ENCODE measurements around the gene KIF1A. TPM values are rescaled to one million over a fixed set of nuclear protein-coding genes. Genes with fewer than 3 reads are reported as not detected.

The KIF1A gene
- total RNA-seq, 4 donors from 2014 or later, result 1.2 to 6.9 (median 4.1) TPM

DNA sequence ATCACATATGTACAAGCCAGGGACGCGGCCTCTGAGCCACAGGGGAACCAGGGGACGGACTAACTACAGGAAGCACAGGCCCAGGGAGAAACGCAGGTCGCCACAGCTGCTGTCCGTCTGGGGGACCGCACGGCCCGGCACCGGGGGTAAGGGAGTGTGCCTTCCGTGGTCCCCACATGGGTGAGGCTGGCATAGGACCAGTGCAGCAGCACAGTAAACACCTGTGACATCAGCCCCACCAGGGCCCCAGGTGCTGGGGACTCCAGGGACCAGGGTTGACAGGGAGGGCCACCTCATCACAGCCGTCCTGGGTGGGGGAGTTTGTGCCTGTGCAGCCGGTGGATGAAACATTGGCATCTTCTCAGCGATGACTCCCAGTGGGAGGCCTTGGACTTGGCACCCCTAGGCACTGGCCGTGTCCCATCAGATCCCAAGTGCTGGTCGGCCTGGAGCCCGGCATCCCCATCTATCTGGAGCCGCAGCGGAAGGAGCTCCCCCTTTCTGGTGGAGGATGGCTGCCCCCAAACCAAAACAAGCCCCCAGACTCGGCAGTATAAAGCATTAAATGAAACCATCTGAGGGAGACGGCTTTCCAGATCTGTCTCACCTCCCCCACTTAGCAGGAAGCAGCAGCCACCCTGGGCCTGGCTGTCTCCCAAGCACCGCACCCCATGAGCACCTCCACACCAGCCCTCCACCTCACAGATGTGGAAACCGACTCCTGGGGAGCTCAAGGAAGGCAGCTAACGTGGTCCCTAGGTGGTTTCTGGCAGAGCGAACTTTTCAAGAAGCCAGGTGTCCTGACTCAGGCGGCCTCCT is 105.9 kb downstream of the KIF1A start:
- intact Hi-C loops (cut with DNase I), result no loop called here
- no peaks in the 10 kb centered on the region for H3K36me3 ChIP-seq
- H3K9me3 ChIP-seq, result no peaks in the 10 kb centered on the region
- DNase-seq, result no peak
- no peak overlapping the region for H3K27ac ChIP-seq
- H3K4me1 ChIP-seq, result no peaks in the 10 kb centered on the region
- WGBS, 2 donors, result 79 to 83% methylated on average over 10 to 21 of the region's 26 CpGs
- H3K4me3 ChIP-seq (replicated peaks in 1 of 3), result no peak overlapping the region
- TF ChIP-seq, protein P1, sequence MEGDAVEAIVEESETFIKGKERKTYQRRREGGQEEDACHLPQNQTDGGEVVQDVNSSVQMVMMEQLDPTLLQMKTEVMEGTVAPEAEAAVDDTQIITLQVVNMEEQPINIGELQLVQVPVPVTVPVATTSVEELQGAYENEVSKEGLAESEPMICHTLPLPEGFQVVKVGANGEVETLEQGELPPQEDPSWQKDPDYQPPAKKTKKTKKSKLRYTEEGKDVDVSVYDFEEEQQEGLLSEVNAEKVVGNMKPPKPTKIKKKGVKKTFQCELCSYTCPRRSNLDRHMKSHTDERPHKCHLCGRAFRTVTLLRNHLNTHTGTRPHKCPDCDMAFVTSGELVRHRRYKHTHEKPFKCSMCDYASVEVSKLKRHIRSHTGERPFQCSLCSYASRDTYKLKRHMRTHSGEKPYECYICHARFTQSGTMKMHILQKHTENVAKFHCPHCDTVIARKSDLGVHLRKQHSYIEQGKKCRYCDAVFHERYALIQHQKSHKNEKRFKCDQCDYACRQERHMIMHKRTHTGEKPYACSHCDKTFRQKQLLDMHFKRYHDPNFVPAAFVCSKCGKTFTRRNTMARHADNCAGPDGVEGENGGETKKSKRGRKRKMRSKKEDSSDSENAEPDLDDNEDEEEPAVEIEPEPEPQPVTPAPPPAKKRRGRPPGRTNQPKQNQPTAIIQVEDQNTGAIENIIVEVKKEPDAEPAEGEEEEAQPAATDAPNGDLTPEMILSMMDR (IDR thresholded peaks at IDR 0.05), result no peak
- no peak for TF ChIP-seq POLR2A (IDR thresholded peaks at IDR 0.05)
- H3K27me3 ChIP-seq, result no peaks in the 10 kb centered on the region

DNA sequence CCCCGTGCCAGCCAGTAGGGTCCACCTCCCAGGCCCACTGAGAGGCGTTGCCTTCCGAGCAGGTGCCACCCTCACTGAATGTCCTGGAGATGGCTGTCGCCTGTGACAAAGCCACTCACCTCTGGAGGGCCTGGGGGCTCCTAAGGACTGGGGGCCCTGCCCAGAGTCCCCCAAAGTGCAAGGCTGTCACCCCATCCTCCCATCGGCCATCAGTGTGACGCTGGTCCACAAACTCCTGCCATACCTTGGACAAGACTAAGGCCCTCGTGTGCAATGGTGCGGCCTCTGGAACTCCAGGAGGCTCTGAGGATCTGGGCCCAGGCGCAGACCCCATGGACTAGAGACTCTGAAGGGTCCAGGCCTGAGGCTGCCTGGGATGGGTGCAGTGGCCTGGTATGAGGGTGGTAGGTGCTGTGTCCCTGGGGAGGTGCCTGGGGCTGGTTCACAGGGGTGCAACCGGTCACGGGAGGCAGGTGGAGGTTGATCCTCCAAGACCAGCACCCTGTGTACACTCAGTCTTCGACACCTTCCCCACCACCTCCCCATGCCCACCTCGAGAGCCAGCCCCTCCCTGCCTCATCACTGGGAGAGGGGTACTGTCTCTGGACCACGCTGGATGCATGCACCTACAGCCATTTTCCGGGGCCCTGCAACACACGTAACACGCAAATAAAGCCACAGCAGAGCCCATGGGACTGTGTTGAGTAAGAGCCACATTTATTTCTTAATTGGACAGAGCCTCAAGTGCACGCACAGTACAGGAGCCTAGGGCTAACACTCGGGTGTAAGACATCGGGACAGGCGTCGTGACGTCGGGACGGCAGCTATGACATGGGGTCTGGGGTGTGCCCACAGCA is 106.7 kb downstream of the KIF1A start:
- H3K36me3 ChIP-seq, result no peaks in the 10 kb centered on the region
- H3K9me3 ChIP-seq, result no peaks in the 10 kb centered on the region
- H3K4me3 ChIP-seq (replicated peaks in 1 of 3), result no peak overlapping the region
- WGBS, 2 donors, result 83 to 84% methylated on average over 15 to 16 of the region's 25 CpGs
- no peak for DNase-seq
- H3K4me1 ChIP-seq, result no peaks in the 10 kb centered on the region
- H3K27ac ChIP-seq, result no peak overlapping the region
- intact Hi-C loops (cut with DNase I), result no loop called here
- no peaks in the 10 kb centered on the region for H3K27me3 ChIP-seq
- TF ChIP-seq POLR2A (IDR thresholded peaks at IDR 0.05), result no peak
- TF ChIP-seq, protein P1 (IDR thresholded peaks at IDR 0.05), result no peak

DNA sequence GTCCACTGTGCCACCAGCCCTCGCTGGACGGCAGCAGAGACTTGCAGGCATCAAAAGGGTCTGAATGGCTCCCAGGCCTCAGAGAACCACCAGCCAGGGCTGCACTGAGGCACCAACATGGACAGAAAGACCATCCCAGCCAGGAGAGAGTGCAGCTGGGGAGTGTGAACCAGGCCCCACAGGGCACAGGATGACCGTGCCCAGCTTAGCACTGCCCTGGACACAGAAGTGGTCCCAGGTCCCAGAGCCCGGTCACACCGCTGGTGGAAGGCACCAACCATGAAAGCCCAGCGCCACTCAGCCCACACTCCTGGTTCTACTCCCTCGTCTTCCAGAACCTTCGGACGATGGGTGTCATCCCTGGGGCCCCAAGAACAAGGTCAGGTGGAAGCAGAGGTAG is 107.9 kb downstream of the KIF1A start:
- DNase-seq, result no peak
- H3K4me3 ChIP-seq (replicated peaks in 1 of 3), result no peak overlapping the region
- H3K36me3 ChIP-seq, result no peaks in the 10 kb centered on the region
- no peak for TF ChIP-seq POLR2A (IDR thresholded peaks at IDR 0.05)
- TF ChIP-seq, protein P1 (IDR thresholded peaks at IDR 0.05), result no peak
- intact Hi-C loops (cut with DNase I), result no loop called here
- no peaks in the 10 kb centered on the region for H3K9me3 ChIP-seq
- H3K27ac ChIP-seq, result no peak overlapping the region
- no peaks in the 10 kb centered on the region for H3K27me3 ChIP-seq
- H3K4me1 ChIP-seq, result no peaks in the 10 kb centered on the region
- whole genome bisulfite sequencing, 2 donors, result 86% methylated on average over 7 to 9 of the region's 9 CpGs

DNA sequence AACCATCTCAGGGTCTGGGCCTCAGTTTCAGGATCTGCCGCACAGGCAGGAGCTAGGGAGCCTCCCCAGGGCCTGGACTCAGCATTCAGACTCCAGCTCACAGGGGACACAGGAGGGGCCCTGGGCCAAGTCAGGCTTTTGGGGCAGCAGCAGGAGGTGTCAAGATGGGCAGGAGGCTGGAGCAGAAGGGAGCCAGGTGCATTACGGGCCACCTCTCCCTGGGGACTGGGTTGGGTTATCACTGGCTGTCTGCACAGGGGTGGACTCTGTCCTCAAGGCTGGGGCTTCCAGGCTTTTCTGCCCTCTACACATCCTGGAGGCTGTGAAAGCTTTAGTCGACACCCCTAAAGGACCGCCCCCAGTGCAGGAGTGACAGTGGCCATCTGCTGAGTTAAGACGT is 108.3 kb downstream of the KIF1A start:
- no peaks in the 10 kb centered on the region for H3K9me3 ChIP-seq
- 73 to 80% methylated on average over 2 to 5 of the region's 5 CpGs for WGBS, 2 donors
- DNase-seq, result no peak
- intact Hi-C loops (cut with DNase I), result no loop called here
- H3K36me3 ChIP-seq, result no peaks in the 10 kb centered on the region
- H3K27ac ChIP-seq, result no peak overlapping the region
- TF ChIP-seq, protein P1 (IDR thresholded peaks at IDR 0.05), result no peak
- no peak for TF ChIP-seq POLR2A (IDR thresholded peaks at IDR 0.05)
- no peaks in the 10 kb centered on the region for H3K4me1 ChIP-seq
- H3K4me3 ChIP-seq (replicated peaks in 1 of 3), result no peak overlapping the region
- no peaks in the 10 kb centered on the region for H3K27me3 ChIP-seq

DNA sequence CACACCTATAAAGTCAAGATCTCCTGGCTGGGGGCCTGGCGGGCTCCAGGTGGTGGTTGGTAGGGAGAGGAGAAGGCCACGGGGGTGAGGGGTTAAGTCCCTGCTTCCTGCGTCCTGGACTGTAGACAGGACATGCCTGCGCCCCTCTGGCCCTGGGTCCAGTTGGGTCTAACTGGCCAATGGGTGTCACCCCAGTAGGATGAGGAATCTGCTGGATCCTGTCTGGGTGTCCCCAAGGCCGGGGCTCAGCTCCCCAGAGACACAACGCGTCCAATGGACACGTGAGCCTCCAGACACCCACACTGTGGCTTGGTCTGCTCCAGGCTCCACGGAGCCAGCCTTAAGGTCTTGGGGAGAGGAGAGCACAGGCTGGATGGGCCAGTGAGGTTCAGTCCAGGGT is 108.7 kb downstream of the KIF1A start:
- DNase-seq, result no peak
- TF ChIP-seq POLR2A (IDR thresholded peaks at IDR 0.05), result no peak
- TF ChIP-seq, protein P1 (IDR thresholded peaks at IDR 0.05), result no peak
- Histone ChIP-seq H3K9me3 (no peaks in the 10 kb centered on the region), H3K27me3 (no peaks in the 10 kb centered on the region), H3K4me1 (no peaks in the 10 kb centered on the region), H3K27ac (no peak overlapping the region), H3K4me3 (replicated peaks in 1 of 3) (no peak overlapping the region), H3K36me3 (no peaks in the 10 kb centered on the region)
- 90 to 100% methylated on average over 1 to 6 of the region's 9 CpGs for WGBS, 2 donors
- intact Hi-C loops (cut with DNase I), result no loop called here
